ENCODE results near the gene NAA40. TPM values are rescaled to one million over a fixed set of nuclear protein-coding genes. Genes with fewer than 3 reads are reported as not detected.

Gene NAA40
- total RNA-seq, 1 experiment from 2014 or later, result 19.0 TPM

GRCh38 chr11:63978551-63979239 lies 39.9 kb downstream of the NAA40 start:
- H3K4me1 ChIP-seq (ENCODE audit: low read length), result peaks cover 20% of the 10 kb centered on the region
- H3K4me2 ChIP-seq (ENCODE audit: low read depth, low read length, poor library complexity, severe bottlenecking), result no peak overlapping the region
- no peak overlapping the region for H3K4me3 ChIP-seq (ENCODE audit: low read length)
- H3K9me3 ChIP-seq (ENCODE audit: low read length), result no peaks in the 10 kb centered on the region
- peaks cover 43% of the 10 kb centered on the region for H3K79me2 ChIP-seq (ENCODE audit: low read length)
- no peaks in the 10 kb centered on the region for H4K20me1 ChIP-seq (ENCODE audit: insufficient read depth, low read depth, low read length)
- DNase-seq, result no peak
- H3K9me2 ChIP-seq (replicated peaks; ENCODE audit: insufficient read depth, low read length), result no peaks in the 10 kb centered on the region
- peaks cover 8% of the 10 kb centered on the region for H3K36me3 ChIP-seq (ENCODE audit: insufficient read depth, low read length)
- no peaks in the 10 kb centered on the region for H3K27me3 ChIP-seq (ENCODE audit: low read length)
- no peak overlapping the region for H3K9ac ChIP-seq (ENCODE audit: low read length)
- H3K27ac ChIP-seq (ENCODE audit: low read length), result no peak overlapping the region
- no peak overlapping the region for H2AFZ ChIP-seq (ENCODE audit: low read length)

DNA sequence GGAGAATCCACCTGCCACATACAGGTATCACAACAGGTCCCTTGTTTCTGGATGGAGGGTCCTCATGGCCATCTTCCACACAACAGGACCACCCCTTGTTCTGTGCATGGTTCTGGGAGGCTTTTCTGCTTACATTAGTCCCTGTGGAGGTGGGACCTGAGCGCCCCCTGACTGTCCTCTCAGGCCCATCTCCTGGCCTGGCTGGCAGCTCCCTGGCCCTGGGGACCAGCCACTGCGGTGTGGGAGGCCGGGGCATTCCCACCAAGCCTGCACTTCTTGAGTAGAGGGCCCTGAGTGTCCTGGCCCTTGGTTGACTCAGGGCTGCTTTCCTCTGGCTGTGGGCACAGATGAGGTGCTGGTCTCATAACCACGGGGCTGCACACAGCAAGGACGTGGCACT lies 40.6 kb downstream of the NAA40 start:
- Histone ChIP-seq H3K4me1 (ENCODE audit: low read length) (peaks cover 20% of the 10 kb centered on the region), H3K36me3 (ENCODE audit: insufficient read depth, low read length) (peaks cover 8% of the 10 kb centered on the region), H4K20me1 (ENCODE audit: insufficient read depth, low read depth, low read length) (no peaks in the 10 kb centered on the region), H3K27me3 (ENCODE audit: low read length) (no peaks in the 10 kb centered on the region), H3K9ac (ENCODE audit: low read length) (no peak overlapping the region), H3K4me3 (ENCODE audit: low read length) (no peak overlapping the region), H3K4me2 (ENCODE audit: low read depth, low read length, poor library complexity, severe bottlenecking) (no peak overlapping the region), H3K9me3 (ENCODE audit: low read length) (no peaks in the 10 kb centered on the region), H3K79me2 (ENCODE audit: low read length) (peaks cover 43% of the 10 kb centered on the region), H3K9me2 (replicated peaks; ENCODE audit: insufficient read depth, low read length) (no peaks in the 10 kb centered on the region), H2AFZ (ENCODE audit: low read length) (no peak overlapping the region), H3K27ac (ENCODE audit: low read length) (no peak overlapping the region)
- no peak for DNase-seq

DNA sequence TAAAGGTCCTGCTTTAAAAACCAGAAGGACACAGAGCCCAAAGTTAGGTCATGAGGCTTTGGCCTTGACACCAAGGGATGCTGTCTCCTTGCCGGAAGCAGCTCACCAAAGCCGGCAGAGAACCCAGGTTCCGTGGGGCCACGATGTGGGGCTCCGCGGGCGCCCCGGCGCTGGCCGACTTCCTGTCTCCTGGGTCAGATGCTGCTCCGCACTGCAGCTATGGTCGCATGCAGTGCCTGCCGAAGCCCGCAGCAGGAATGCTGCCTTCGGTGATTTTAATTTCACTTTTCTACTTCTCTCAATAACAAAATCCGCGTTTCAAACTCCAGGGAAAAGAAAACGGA lies 47.0 kb downstream of the NAA40 start:
- peaks cover 7% of the 10 kb centered on the region; the same call in 1 of the 2 replicates for H3K36me3 ChIP-seq (ENCODE audit: insufficient read depth, low read length)
- peak overlapping the region; percentile 92 for H3K4me2 ChIP-seq (ENCODE audit: low read depth, low read length, poor library complexity, severe bottlenecking)
- H2AFZ ChIP-seq (ENCODE audit: low read length), result peak overlapping the region; percentile 89
- H4K20me1 ChIP-seq (ENCODE audit: insufficient read depth, low read depth, low read length), result peaks cover 22% of the 10 kb centered on the region
- H3K9ac ChIP-seq (ENCODE audit: low read length), result peak overlapping the region; percentile 93
- peak; percentile 91 for DNase-seq
- H3K9me3 ChIP-seq (ENCODE audit: low read length), result no peaks in the 10 kb centered on the region
- peak overlapping the region; percentile 80 for H3K27ac ChIP-seq (ENCODE audit: low read length)
- no peaks in the 10 kb centered on the region for H3K27me3 ChIP-seq (ENCODE audit: low read length)
- no peaks in the 10 kb centered on the region for H3K9me2 ChIP-seq (replicated peaks; ENCODE audit: insufficient read depth, low read length)
- peaks cover 39% of the 10 kb centered on the region for H3K79me2 ChIP-seq (ENCODE audit: low read length)
- H3K4me3 ChIP-seq (ENCODE audit: low read length), result peak overlapping the region; percentile 83
- H3K4me1 ChIP-seq (ENCODE audit: low read length), result peaks cover 29% of the 10 kb centered on the region

GRCh38 chr11:63986156-63986931 lies 47.5 kb downstream of the NAA40 start, which contains the start of gene OTUB1:
OTUB1 (plus strand) TSS chr11:63986438; CDS start chr11:63986457, 19 bp downstream.
- H3K27ac ChIP-seq (ENCODE audit: low read length), result peak within 1 kb of the TSS; percentile 80
- H4K20me1 ChIP-seq (ENCODE audit: insufficient read depth, low read depth, low read length), result peaks cover 22% of the 10 kb centered on the region
- H3K79me2 ChIP-seq (ENCODE audit: low read length), result peaks cover 44% of the 10 kb centered on the region
- no peaks in the 10 kb centered on the region for H3K27me3 ChIP-seq (ENCODE audit: low read length)
- peak within 1 kb of the TSS; percentile 83 for H3K4me3 ChIP-seq (ENCODE audit: low read length)
- H3K36me3 ChIP-seq (ENCODE audit: insufficient read depth, low read length), result peaks cover 7% of the 10 kb centered on the region; the same call in 1 of the 2 replicates
- H3K4me2 ChIP-seq (ENCODE audit: low read depth, low read length, poor library complexity, severe bottlenecking), result peak within 1 kb of the TSS; percentile 92
- peak; percentile 96 for DNase-seq
- H3K9ac ChIP-seq (ENCODE audit: low read length), result peak within 1 kb of the TSS; percentile 93
- H3K4me1 ChIP-seq (ENCODE audit: low read length), result peaks cover 29% of the 10 kb centered on the region
- H3K9me2 ChIP-seq (replicated peaks; ENCODE audit: insufficient read depth, low read length), result no peaks in the 10 kb centered on the region
- H3K9me3 ChIP-seq (ENCODE audit: low read length), result no peaks in the 10 kb centered on the region
- peak within 1 kb of the TSS; percentile 89 for H2AFZ ChIP-seq (ENCODE audit: low read length)

DNA sequence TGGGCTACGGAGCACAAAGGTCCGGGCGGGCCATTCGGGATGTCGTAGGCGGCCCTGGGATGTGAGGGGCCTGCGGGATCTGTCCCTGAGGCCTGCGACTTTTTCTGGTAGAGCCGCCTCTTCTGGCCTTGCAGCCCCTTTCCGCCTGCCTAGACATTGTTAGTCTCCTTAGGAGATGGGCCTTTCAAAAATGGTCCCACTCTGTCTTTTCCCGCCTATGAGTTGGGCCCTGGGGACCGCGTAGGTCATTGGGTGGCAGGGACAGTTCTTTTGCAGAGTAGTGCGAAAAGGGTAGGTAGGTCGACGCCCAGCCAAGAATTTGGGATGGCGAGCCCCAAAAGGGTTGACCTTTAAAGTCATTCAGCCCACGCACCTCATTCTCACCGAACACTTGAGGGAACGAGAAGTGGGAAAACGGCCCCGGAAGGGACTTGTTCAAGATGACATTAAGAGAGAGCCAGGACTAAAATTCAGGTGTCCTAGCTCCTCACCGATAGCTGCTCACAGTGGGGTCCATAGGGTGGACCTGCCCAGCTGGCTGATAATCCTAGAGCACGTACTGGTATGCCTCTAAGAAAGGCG lies 48.2 kb downstream of the NAA40 start:
- H3K9me3 ChIP-seq (ENCODE audit: low read length), result no peaks in the 10 kb centered on the region
- no peaks in the 10 kb centered on the region for H3K27me3 ChIP-seq (ENCODE audit: low read length)
- H3K4me3 ChIP-seq (ENCODE audit: low read length), result peak overlapping the region; percentile 83
- H3K9me2 ChIP-seq (replicated peaks; ENCODE audit: insufficient read depth, low read length), result no peaks in the 10 kb centered on the region
- H3K9ac ChIP-seq (ENCODE audit: low read length), result peak overlapping the region; percentile 93
- H3K4me1 ChIP-seq (ENCODE audit: low read length), result peaks cover 28% of the 10 kb centered on the region
- DNase-seq, result no peak
- H3K79me2 ChIP-seq (ENCODE audit: low read length), result peaks cover 44% of the 10 kb centered on the region
- peaks cover 22% of the 10 kb centered on the region for H4K20me1 ChIP-seq (ENCODE audit: insufficient read depth, low read depth, low read length)
- peak overlapping the region; percentile 92 for H3K4me2 ChIP-seq (ENCODE audit: low read depth, low read length, poor library complexity, severe bottlenecking)
- H3K36me3 ChIP-seq (ENCODE audit: insufficient read depth, low read length), result peaks cover 7% of the 10 kb centered on the region; the same call in 1 of the 2 replicates
- peak overlapping the region; percentile 80 for H3K27ac ChIP-seq (ENCODE audit: low read length)
- no peak overlapping the region for H2AFZ ChIP-seq (ENCODE audit: low read length)

- peaks cover 7% of the 10 kb centered on the region; the same call in 1 of the 2 replicates for H3K36me3 ChIP-seq (ENCODE audit: insufficient read depth, low read length)
- no peak overlapping the region for H3K27ac ChIP-seq (ENCODE audit: low read length)
These were observed 52.8 kb downstream of the NAA40 start for GRCh38 chr11:63991558-63991957.

GRCh38 chr11:63993100-63993499 lies 54.3 kb downstream of the NAA40 start:
- H3K9me2 ChIP-seq (replicated peaks; ENCODE audit: insufficient read depth, low read length), result no peaks in the 10 kb centered on the region
- no peaks in the 10 kb centered on the region for H3K27me3 ChIP-seq (ENCODE audit: low read length)
- peaks cover 10% of the 10 kb centered on the region; the same call in 1 of the 2 replicates for H3K36me3 ChIP-seq (ENCODE audit: insufficient read depth, low read length)
- H4K20me1 ChIP-seq (ENCODE audit: insufficient read depth, low read depth, low read length), result peaks cover 7% of the 10 kb centered on the region
- no peak overlapping the region for H2AFZ ChIP-seq (ENCODE audit: low read length)
- no peaks in the 10 kb centered on the region; the same call in 1 of the 2 replicates for H3K4me1 ChIP-seq (ENCODE audit: low read length)
- DNase-seq, result no peak
- no peak overlapping the region for H3K4me2 ChIP-seq (ENCODE audit: low read depth, low read length, poor library complexity, severe bottlenecking)
- no peaks in the 10 kb centered on the region for H3K9me3 ChIP-seq (ENCODE audit: low read length)
- H3K4me3 ChIP-seq (ENCODE audit: low read length), result no peak overlapping the region
- no peak overlapping the region for H3K27ac ChIP-seq (ENCODE audit: low read length)
- peaks cover 18% of the 10 kb centered on the region for H3K79me2 ChIP-seq (ENCODE audit: low read length)
- no peak overlapping the region for H3K9ac ChIP-seq (ENCODE audit: low read length)

More at GRCh38 chr11:63991558-63991957, 52.8 kb downstream of the NAA40 start:
- Histone ChIP-seq H3K4me2 (ENCODE audit: low read depth, low read length, poor library complexity, severe bottlenecking) (no peak overlapping the region), H3K4me3 (ENCODE audit: low read length) (no peak overlapping the region), H2AFZ (ENCODE audit: low read length) (no peak overlapping the region), H3K9ac (ENCODE audit: low read length) (no peak overlapping the region), H4K20me1 (ENCODE audit: insufficient read depth, low read depth, low read length) (peaks cover 22% of the 10 kb centered on the region), H3K4me1 (ENCODE audit: low read length) (peaks cover 11% of the 10 kb centered on the region), H3K9me3 (ENCODE audit: low read length) (no peaks in the 10 kb centered on the region), H3K79me2 (ENCODE audit: low read length) (peaks cover 34% of the 10 kb centered on the region), H3K9me2 (replicated peaks; ENCODE audit: insufficient read depth, low read length) (no peaks in the 10 kb centered on the region), H3K27me3 (ENCODE audit: low read length) (no peaks in the 10 kb centered on the region)
- DNase-seq, result no peak

- Histone ChIP-seq H3K9me2 (replicated peaks; ENCODE audit: insufficient read depth, low read length) (no peaks in the 10 kb centered on the region), H3K36me3 (ENCODE audit: insufficient read depth, low read length) (0 out of 2 replicates have a peak, but pooled peaks cover 3% of the 10 kb centered on the region), H3K4me3 (ENCODE audit: low read length) (no peak overlapping the region), H3K4me1 (ENCODE audit: low read length) (no peaks in the 10 kb centered on the region), H3K4me2 (ENCODE audit: low read depth, low read length, poor library complexity, severe bottlenecking) (no peak overlapping the region), H3K9ac (ENCODE audit: low read length) (no peak overlapping the region), H3K9me3 (ENCODE audit: low read length) (no peaks in the 10 kb centered on the region), H3K79me2 (ENCODE audit: low read length) (peaks cover 12% of the 10 kb centered on the region), H3K27ac (ENCODE audit: low read length) (no peak overlapping the region), H4K20me1 (ENCODE audit: insufficient read depth, low read depth, low read length) (no peaks in the 10 kb centered on the region), H2AFZ (ENCODE audit: low read length) (no peak overlapping the region), H3K27me3 (ENCODE audit: low read length) (no peaks in the 10 kb centered on the region)
- no peak for DNase-seq
These were observed 55.2 kb downstream of the NAA40 start for GRCh38 chr11:63993993-63994392.
